Upper lobe of left lung (tissue), 6 donors: ENCODE measurements around the gene TUBB3. TPM values are rescaled to one million over a fixed set of nuclear protein-coding genes. Genes with fewer than 3 reads are reported as not detected.

ENCODE experiments used
- ATAC-seq, 2 donors: fragments of 200-7000 bp; cut with Tn5 transposase; one replicate each; pipeline ENCODE4 v1.9.1; 2022; ENCODE audit warnings: mild to moderate bottlenecking in 2 of 2, moderate library complexity in 2 of 2; ENCODE audit not compliant: low FRiP score in 2 of 2
- DNase-seq, 2 donors: peaks; one replicate each; pipeline ENCODE4 v3.0.0-alpha.2; 2019 to 2020
- H3K27ac ChIP-seq, 4 donors: fragments of 200-600 bp; sonication (generic); one replicate each; pipeline ENCODE4 v1.5.1; 2016 to 2019
- H3K27me3 ChIP-seq, 4 donors: fragments of 200-600 bp; sonication (generic); one replicate each; pipeline ENCODE4 v1.5.1; 2017 to 2019
- H3K36me3 ChIP-seq, 4 donors: fragments of 200-600 bp; sonication (generic); one replicate each; pipeline ENCODE4 v1.5.1; 2016 to 2019
- H3K4me1 ChIP-seq, 4 donors: fragments of 200-600 bp; sonication (generic); one replicate each; pipeline ENCODE4 v1.5.1; 2018 to 2019
- H3K4me3 ChIP-seq, 4 donors: fragments of 200-600 bp; sonication (generic); one replicate each; pipeline ENCODE4 v1.5.1; 2017 to 2019; ENCODE audit warnings: mild to moderate bottlenecking in 2 of 4, moderate library complexity in 1 of 4
- H3K9me3 ChIP-seq, 4 donors: fragments of 200-600 bp; sonication (generic); one replicate each; pipeline ENCODE4 v1.5.1; 2018 to 2019
- EP300 ChIP-seq, 4 donors: sonication (generic); formaldehyde crosslinking; IDR thresholded peaks; one replicate each; pipeline ENCODE4 v1.5.1; 2017; ENCODE audit warnings: antibody characterized with exemption in 4 of 4, control low read depth in 2 of 4
- POLR2A ChIP-seq, 4 donors: fragments of 450-650 bp; IDR thresholded peaks; one replicate each; pipeline ENCODE4 v1.5.1; 2016 to 2017; ENCODE audit warnings: antibody characterized with exemption in 4 of 4, mild to moderate bottlenecking in 2 of 4
- POLR2AphosphoS5 ChIP-seq, 2 donors: sonication (generic); formaldehyde crosslinking; IDR thresholded peaks; one replicate each; pipeline ENCODE4 v1.5.1; 2017; ENCODE audit warnings: antibody characterized with exemption in 2 of 2
- WGBS, 2 donors: methylation state at CpG; one replicate each; pipeline ENCODE4 v1.1.5; 2017 to 2018; 5-methylcytosine and 5-hydroxymethylcytosine counted together
- total RNA-seq, 6 donors: library from RNA; depleted of rRNA in 4 of 6; stranded (reverse); fragments of >200 nt in 4 of 6; gene quantifications; one replicate each; pipeline versions ENCODE4 v1.1.0 to v1.2.1, GENCODE V29; 2016 to 2021
- TF ChIP-seq, protein P1 (sequence below), 6 experiments: fragments of 450-650 bp in 4 of 6; fragments of 200-600 bp in 2 of 6; sonication (generic) in 2 of 6; IDR thresholded peaks; one replicate each; pipeline ENCODE4 v1.5.1; 2016 to 2019; ENCODE audit warnings: antibody characterized with exemption in 6 of 6
- donor health status: DM: no; HTN: no; CAD: no; lungs with moderate emphysema.
- donor health status: DM: no; HTN: yes; CAD: no; lungs with severe emphysema.

Gene TUBB3
- total RNA-seq, 6 donors from 2014 or later, result 0.33 to 9.2 (median 2.1) TPM; not detected in 1

DNA sequence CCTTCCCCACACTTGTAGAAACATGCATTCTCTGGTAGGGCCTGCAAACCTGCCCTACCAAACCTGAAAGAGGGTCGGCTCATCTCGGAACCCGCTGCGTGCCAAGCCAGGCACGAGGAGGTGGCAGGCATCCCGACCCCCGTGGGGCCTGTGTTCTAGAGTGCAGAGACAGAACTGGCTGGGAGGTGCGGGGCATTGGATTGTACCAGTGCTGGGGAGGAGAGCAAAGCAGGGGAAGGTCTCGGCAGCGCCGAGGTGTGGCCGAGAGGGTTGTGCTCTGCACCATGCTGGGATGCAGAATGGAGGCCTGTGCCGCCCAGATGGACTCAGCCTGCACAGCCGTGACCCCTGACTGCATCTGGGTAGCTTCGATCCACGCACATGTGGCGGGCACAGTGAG is 22.3 kb upstream of the TUBB3 start:
- H3K4me1 ChIP-seq, result no peaks in the 10 kb centered on the region
- H3K4me3 ChIP-seq, result no peak overlapping the region
- H3K9me3 ChIP-seq, result no peaks in the 10 kb centered on the region
- no peaks in the 10 kb centered on the region for H3K27me3 ChIP-seq
- no peak overlapping the region for H3K27ac ChIP-seq
- no peak for TF ChIP-seq POLR2AphosphoS5 (IDR thresholded peaks at IDR 0.05)
- TF ChIP-seq EP300 (IDR thresholded peaks at IDR 0.05), result no peak
- TF ChIP-seq POLR2A (IDR thresholded peaks at IDR 0.05), result no peak
- TF ChIP-seq, protein P1, sequence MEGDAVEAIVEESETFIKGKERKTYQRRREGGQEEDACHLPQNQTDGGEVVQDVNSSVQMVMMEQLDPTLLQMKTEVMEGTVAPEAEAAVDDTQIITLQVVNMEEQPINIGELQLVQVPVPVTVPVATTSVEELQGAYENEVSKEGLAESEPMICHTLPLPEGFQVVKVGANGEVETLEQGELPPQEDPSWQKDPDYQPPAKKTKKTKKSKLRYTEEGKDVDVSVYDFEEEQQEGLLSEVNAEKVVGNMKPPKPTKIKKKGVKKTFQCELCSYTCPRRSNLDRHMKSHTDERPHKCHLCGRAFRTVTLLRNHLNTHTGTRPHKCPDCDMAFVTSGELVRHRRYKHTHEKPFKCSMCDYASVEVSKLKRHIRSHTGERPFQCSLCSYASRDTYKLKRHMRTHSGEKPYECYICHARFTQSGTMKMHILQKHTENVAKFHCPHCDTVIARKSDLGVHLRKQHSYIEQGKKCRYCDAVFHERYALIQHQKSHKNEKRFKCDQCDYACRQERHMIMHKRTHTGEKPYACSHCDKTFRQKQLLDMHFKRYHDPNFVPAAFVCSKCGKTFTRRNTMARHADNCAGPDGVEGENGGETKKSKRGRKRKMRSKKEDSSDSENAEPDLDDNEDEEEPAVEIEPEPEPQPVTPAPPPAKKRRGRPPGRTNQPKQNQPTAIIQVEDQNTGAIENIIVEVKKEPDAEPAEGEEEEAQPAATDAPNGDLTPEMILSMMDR (IDR thresholded peaks at IDR 0.05), result no peak
- ATAC-seq, result no peak
- 98 to 99% methylated on average over 15 to 17 of the region's 17 CpGs for WGBS, 2 donors
- no peak for DNase-seq
- H3K36me3 ChIP-seq, result peaks cover 38 to 88% (median 84%) of the 10 kb centered on the region in 4 donors

GRCh38 chr16:89902980-89903379 is 20.2 kb upstream of the TUBB3 start:
- WGBS, 2 donors, result 90 to 98% methylated on average over 3 to 11 of the region's 11 CpGs
- ATAC-seq, result no peak

DNA sequence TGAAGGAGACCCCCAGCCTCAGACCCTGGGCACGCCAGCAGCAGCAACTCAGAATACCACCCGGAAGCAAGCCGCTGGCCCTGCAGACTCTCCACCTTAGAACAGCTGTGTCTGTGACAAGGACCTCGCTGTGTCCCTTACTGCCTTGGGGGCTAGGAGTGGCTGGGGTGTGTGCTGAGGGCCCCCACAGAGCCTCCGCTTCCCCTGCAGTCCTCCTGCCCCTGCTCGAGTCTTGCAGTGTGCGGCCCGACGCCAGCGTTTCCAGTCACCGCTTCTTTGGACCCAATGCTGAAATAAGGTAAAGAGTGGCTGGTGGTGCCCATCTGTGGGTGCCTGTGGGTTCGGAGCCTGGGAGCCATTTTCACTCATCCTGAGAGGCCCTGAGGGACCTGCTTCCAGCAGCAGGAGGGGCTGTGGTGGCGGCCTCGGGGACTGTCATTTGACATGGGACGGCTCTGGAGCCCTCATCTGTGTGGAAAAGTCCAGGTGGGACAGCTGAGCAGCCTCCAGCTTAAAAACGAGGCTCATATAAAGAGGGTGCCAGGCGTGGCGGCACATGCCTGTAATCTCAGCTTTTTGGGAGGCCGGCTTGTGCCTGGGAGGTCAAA is 19.1 kb upstream of the TUBB3 start:
- WGBS, 2 donors, result 88 to 92% methylated on average over 15 to 19 of the region's 19 CpGs
- no peak overlapping the region for H3K27ac ChIP-seq
- TF ChIP-seq EP300 (IDR thresholded peaks at IDR 0.05), result no peak
- TF ChIP-seq POLR2AphosphoS5 (IDR thresholded peaks at IDR 0.05), result no peak
- TF ChIP-seq, protein P1 (IDR thresholded peaks at IDR 0.05), result no peak
- no peak for TF ChIP-seq POLR2A (IDR thresholded peaks at IDR 0.05)
- DNase-seq, result no peak
- H3K36me3 ChIP-seq, result peaks cover 22 to 83% (median 74%) of the 10 kb centered on the region in 4 donors
- no peak for ATAC-seq
- H3K27me3 ChIP-seq, result no peaks in the 10 kb centered on the region
- H3K4me1 ChIP-seq, result no peaks in the 10 kb centered on the region
- no peaks in the 10 kb centered on the region for H3K9me3 ChIP-seq
- no peak overlapping the region for H3K4me3 ChIP-seq

More at GRCh38 chr16:89902980-89903379, 20.2 kb upstream of the TUBB3 start:
- H3K4me3 ChIP-seq, result no peak overlapping the region
- H3K4me1 ChIP-seq, result no peaks in the 10 kb centered on the region
- H3K27ac ChIP-seq, result no peak overlapping the region
- H3K36me3 ChIP-seq, result peaks cover 30 to 85% (median 79%) of the 10 kb centered on the region in 4 donors
- no peak for DNase-seq
- no peak for TF ChIP-seq POLR2AphosphoS5 (IDR thresholded peaks at IDR 0.05)
- TF ChIP-seq, protein P1 (IDR thresholded peaks at IDR 0.05), result no peak
- no peak for TF ChIP-seq EP300 (IDR thresholded peaks at IDR 0.05)
- no peak for TF ChIP-seq POLR2A (IDR thresholded peaks at IDR 0.05)
- no peaks in the 10 kb centered on the region for H3K9me3 ChIP-seq
- H3K27me3 ChIP-seq, result no peaks in the 10 kb centered on the region

DNA sequence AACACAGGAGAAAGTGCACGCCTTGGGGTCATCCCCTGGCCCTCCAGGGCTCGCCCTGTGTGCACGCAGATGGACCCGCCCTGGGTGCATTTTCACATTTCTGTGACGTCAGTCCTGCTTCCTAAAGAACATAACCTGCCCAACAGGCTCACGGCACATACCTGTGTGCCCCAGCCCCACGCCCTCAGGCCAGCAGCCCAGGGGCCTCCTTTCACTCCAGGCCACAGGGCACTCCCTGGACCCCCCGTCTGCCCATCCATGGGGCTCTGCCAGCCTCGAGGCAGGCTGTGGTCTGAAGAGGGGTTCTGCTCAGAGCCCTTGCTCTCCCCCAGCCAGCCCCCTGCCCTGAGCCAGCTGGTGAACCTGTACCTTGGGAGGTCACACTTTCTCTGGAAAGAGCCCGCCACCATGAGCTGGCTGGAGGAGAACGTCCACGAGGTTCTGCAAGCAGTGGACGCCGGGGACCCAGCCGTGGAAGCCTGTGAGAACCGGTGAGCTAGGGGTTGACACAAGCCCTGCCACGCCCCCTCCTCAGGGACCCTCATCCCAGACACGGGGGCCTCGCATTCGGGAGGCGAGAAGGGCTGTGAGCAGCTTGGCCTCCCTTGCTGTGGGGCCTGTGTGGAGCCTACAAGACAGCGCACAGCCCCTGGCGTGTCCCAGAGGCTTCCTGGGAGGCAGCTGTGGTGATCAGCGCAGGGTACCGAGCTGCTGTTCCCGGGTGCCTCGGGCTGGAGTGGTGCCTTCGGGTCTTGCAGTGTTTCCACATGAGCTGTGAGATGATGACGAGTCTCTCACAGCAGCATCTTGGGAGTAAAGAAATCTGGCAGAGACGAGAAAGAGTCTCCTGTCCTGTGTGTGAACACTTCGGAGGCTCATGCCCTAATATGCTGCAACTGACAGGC is 18.3 kb upstream of the TUBB3 start:
- WGBS, 2 donors, result 85 to 90% methylated on average over 14 to 31 of the region's 31 CpGs
- ATAC-seq, result no peak
- DNase-seq, result no peak

More for the DNA sequence above, 18.3 kb upstream of the TUBB3 start:
- no peak overlapping the region for H3K27ac ChIP-seq
- no peak for TF ChIP-seq EP300 (IDR thresholded peaks at IDR 0.05)
- TF ChIP-seq, protein P1 (IDR thresholded peaks at IDR 0.05), result no peak
- TF ChIP-seq POLR2AphosphoS5 (IDR thresholded peaks at IDR 0.05), result no peak
- no peak for TF ChIP-seq POLR2A (IDR thresholded peaks at IDR 0.05)
- no peaks in the 10 kb centered on the region for H3K9me3 ChIP-seq
- H3K36me3 ChIP-seq, result peaks cover 16 to 80% (median 71%) of the 10 kb centered on the region in 4 donors
- no peaks in the 10 kb centered on the region for H3K27me3 ChIP-seq
- no peak overlapping the region for H3K4me3 ChIP-seq
- peaks cover 0 to under 1% (median under 1%) of the 10 kb centered on the region in 4 donors for H3K4me1 ChIP-seq
